GM19468 (cell line): ENCODE data around the gene NID1.
"Not testable (repeated sequence)": the region's sequence is repeated elsewhere in the genome, so short reads cannot be mapped to it uniquely, and the experiment has no call there.

Source experiments
- ATAC-seq: cut with Tn5 transposase; IDR thresholded peaks from one replicate; pipeline ENCODE4 v1.9.1; 2021; ENCODE audit warnings: mild to moderate bottlenecking, moderate library complexity, moderate number of reproducible peaks; ENCODE audit not compliant: unreplicated experiment; ENCODE audit errors: extremely low read depth

The NID1 gene

GRCh38 chr1:235945775-235946570, 118.9 kb downstream of the NID1 start:
- peak; percentile 28 for ATAC-seq

- no peak for ATAC-seq
Observed at GRCh38 chr1:235943581-235944114, 121.2 kb downstream of the NID1 start.

- ATAC-seq = no peak
Observed at GRCh38 chr1:235942979-235943575, 121.8 kb downstream of the NID1 start.

GRCh38 chr1:235942625-235942934, 122.3 kb downstream of the NID1 start:
- no peak for ATAC-seq

GRCh38 chr1:235941876-235942624, 122.8 kb downstream of the NID1 start:
- ATAC-seq = no peak

GRCh38 chr1:235940285-235940684, 124.6 kb downstream of the NID1 start:
- no peak for ATAC-seq

- ATAC-seq = no peak
Observed at GRCh38 chr1:235939480-235939775, 125.5 kb downstream of the NID1 start.

GRCh38 chr1:235938709-235939479, 126.0 kb downstream of the NID1 start:
- no peak for ATAC-seq

- ATAC-seq = no peak
Observed at GRCh38 chr1:235937123-235937522, 127.8 kb downstream of the NID1 start.

- no peak for ATAC-seq
Observed at GRCh38 chr1:235935235-235936225, 129.4 kb downstream of the NID1 start.

GRCh38 chr1:235933766-235934116, 131.1 kb downstream of the NID1 start:
- ATAC-seq = no peak

- no peak for ATAC-seq
Observed at GRCh38 chr1:235933017-235933765, 131.7 kb downstream of the NID1 start.

GRCh38 chr1:235932090-235932510, 132.8 kb downstream of the NID1 start:
- ATAC-seq = no peak

- ATAC-seq = no peak
Observed at GRCh38 chr1:235931171-235931738, 133.6 kb downstream of the NID1 start.

GRCh38 chr1:235930543-235930942, 134.3 kb downstream of the NID1 start:
- no peak for ATAC-seq

GRCh38 chr1:235929216-235929615, 135.7 kb downstream of the NID1 start:
- ATAC-seq = no peak

GRCh38 chr1:235928197-235928596, 136.7 kb downstream of the NID1 start:
- ATAC-seq = no peak

GRCh38 chr1:235927551-235927950, 137.3 kb downstream of the NID1 start:
- ATAC-seq = not testable (repeated sequence)
